Natural killer cell (primary cell): ENCODE data around the gene FNTB. TPM values are rescaled to one million over a fixed set of nuclear protein-coding genes. Genes with fewer than 3 reads are reported as not detected.

Experiments used
- ATAC-seq, 3 donors: fragments of 150-1000 bp in 2 of 3; fragments of 200-7000 bp in 1 of 3; cut with Tn5 transposase; 1 replicate in 1 of 3; 2 replicates in 2 of 3; pipeline ENCODE4 v1.10.0; 2021; ENCODE audit warnings: mild to moderate bottlenecking in 2 of 3, moderate library complexity in 2 of 3
- DNase-seq, 2 donors: peaks; one replicate each; pipeline versions ENCODE4 v3.0.0 to v3.0.0-alpha.2; 2013 to 2021; ENCODE audit warnings: mixed read lengths in 1 of 2
- H3K27ac ChIP-seq: one replicate; pipeline ENCODE4 v1.5.1; 2013; ENCODE audit warnings: mild to moderate bottlenecking, low read length
- H3K27me3 ChIP-seq: one replicate; pipeline ENCODE4 v1.6.1; 2013; ENCODE audit warnings: low read length; ENCODE audit not compliant: control insufficient read depth, insufficient read depth
- H3K36me3 ChIP-seq: one replicate; pipeline ENCODE4 v1.6.1; 2013; ENCODE audit warnings: low read length; ENCODE audit not compliant: control insufficient read depth, insufficient read depth
- H3K4me1 ChIP-seq: one replicate; pipeline ENCODE4 v1.6.1; 2013; ENCODE audit warnings: low read length; ENCODE audit not compliant: control insufficient read depth, insufficient read depth
- H3K4me3 ChIP-seq: one replicate; pipeline ENCODE4 v1.5.1; 2013; ENCODE audit warnings: low read length
- H3K9me3 ChIP-seq: one replicate; pipeline ENCODE4 v1.6.1; 2013; ENCODE audit warnings: low read length; ENCODE audit not compliant: control insufficient read depth, insufficient read depth
- H3K27ac Mint-ChIP-seq, 2 donors: one replicate each; pipeline ENCODE4 v1.8.0; 2022; ENCODE audit warnings: mild to moderate bottlenecking in 2 of 2, mixed read lengths in 2 of 2, moderate library complexity in 1 of 2
- H3K27me3 Mint-ChIP-seq, 2 donors: one replicate each; pipeline ENCODE4 v1.8.0; 2022; ENCODE audit warnings: low read depth in 2 of 2, mixed read lengths in 2 of 2
- H3K36me3 Mint-ChIP-seq: one replicate; pipeline ENCODE4 v1.8.0; 2022; ENCODE audit warnings: mixed read lengths
- H3K4me1 Mint-ChIP-seq, 2 donors: one replicate each; pipeline ENCODE4 v1.8.0; 2022; ENCODE audit warnings: mixed read lengths in 2 of 2
- H3K4me3 Mint-ChIP-seq: one replicate; pipeline ENCODE4 v1.8.0; 2022; ENCODE audit warnings: mild to moderate bottlenecking, moderate library complexity, mixed read lengths
- H3K9me3 Mint-ChIP-seq, 2 donors: one replicate each; pipeline ENCODE4 v1.8.0; 2022; ENCODE audit warnings: mixed read lengths in 2 of 2
- CTCF ChIP-seq: fragments of 200-600 bp; IDR thresholded peaks from one replicate; pipeline ENCODE4 v1.8.0; 2022; ENCODE audit warnings: antibody characterized with exemption
- WGBS: methylation state at CpG from one replicate; pipeline ENCODE4 v1.1.7; 2013; ENCODE audit warnings: missing lambda C conversion rate; ENCODE audit not compliant: insufficient coverage; 5-methylcytosine and 5-hydroxymethylcytosine counted together
- intact Hi-C: fragments of 100-400 bp; cut with micrococcal nuclease; formaldehyde crosslinking; loops from one replicate; pipeline ENCODE4 v1.14.2; 2022
- total RNA-seq, 4 donors: library from RNA; stranded (reverse); fragments of 120-200 nt in 1 of 4; gene quantifications; one replicate each; pipeline versions ENCODE4 v1.2.3 to v1.2.4, GENCODE V29; 2013 to 2022

FNTB gene
- total RNA-seq, 3 donors from 2014 or later (not counting 1 experiment from before 2014, with no cell fraction given): 4.0 to 8.7 (median 8.4) TPM

GRCh38 chr14:64970041-64970440 is 16.7 kb upstream of the FNTB start:
- H3K36me3 Mint-ChIP-seq: no peaks in the 10 kb centered on the region
- H3K27me3 Mint-ChIP-seq: no peaks in the 10 kb centered on the region
- Histone ChIP-seq H3K4me3 (no peak overlapping the region), H3K36me3 (no peaks in the 10 kb centered on the region), H3K27ac (no peak overlapping the region), H3K27me3 (peaks cover 3% of the 10 kb centered on the region), H3K4me1 (peaks cover 18% of the 10 kb centered on the region), H3K9me3 (no peaks in the 10 kb centered on the region)
- TF ChIP-seq CTCF: no peak
- H3K9me3 Mint-ChIP-seq: no peaks in the 10 kb centered on the region
- no peak overlapping the region for H3K4me3 Mint-ChIP-seq
- H3K4me1 Mint-ChIP-seq: peaks cover 0 to 16% of the 10 kb centered on the region in 2 donors
- DNase-seq (no peak), ATAC-seq (no peak)
- H3K27ac Mint-ChIP-seq: no peak overlapping the region
- 57% methylated on average over 3 of the region's 3 CpGs for WGBS
- intact Hi-C loops: no loop called here

- Histone ChIP-seq H3K9me3 (no peaks in the 10 kb centered on the region), H3K36me3 (no peaks in the 10 kb centered on the region), H3K4me3 (peak overlapping the region; percentile 42), H3K4me1 (peaks cover 18% of the 10 kb centered on the region), H3K27ac (no peak overlapping the region), H3K27me3 (peaks cover 3% of the 10 kb centered on the region)
- WGBS: 80% methylated on average over 8 of the region's 8 CpGs
- peaks cover 0 to 16% of the 10 kb centered on the region in 2 donors for H3K4me1 Mint-ChIP-seq
- no peaks in the 10 kb centered on the region for H3K9me3 Mint-ChIP-seq
- intact Hi-C loops: no loop called here
- H3K27ac Mint-ChIP-seq: peak overlapping the region in 1 of 2 donors; percentile 18
- DNase-seq (no peak), ATAC-seq (no peak)
- no peak for TF ChIP-seq CTCF
- H3K27me3 Mint-ChIP-seq: no peaks in the 10 kb centered on the region
- no peaks in the 10 kb centered on the region for H3K36me3 Mint-ChIP-seq
- H3K4me3 Mint-ChIP-seq: peak overlapping the region; percentile 67
Observed at GRCh38 chr14:64970776-64971477, 15.8 kb upstream of the FNTB start.

- Histone ChIP-seq H3K36me3 (no peaks in the 10 kb centered on the region), H3K27ac (no peak overlapping the region), H3K4me1 (peaks cover 18% of the 10 kb centered on the region), H3K4me3 (peak overlapping the region; percentile 42), H3K27me3 (peaks cover 3% of the 10 kb centered on the region), H3K9me3 (no peaks in the 10 kb centered on the region)
- H3K36me3 Mint-ChIP-seq: no peaks in the 10 kb centered on the region
- WGBS: 3% methylated on average over 29 of the region's 31 CpGs
- no peaks in the 10 kb centered on the region for H3K9me3 Mint-ChIP-seq
- ATAC-seq (no peak), DNase-seq (no peak)
- intact Hi-C loops: no loop called here
- no peak for TF ChIP-seq CTCF
- H3K4me1 Mint-ChIP-seq: peaks cover 0 to 16% of the 10 kb centered on the region in 2 donors
- peak overlapping the region; percentile 67 for H3K4me3 Mint-ChIP-seq
- H3K27me3 Mint-ChIP-seq: no peaks in the 10 kb centered on the region
- peak overlapping the region in 1 of 2 donors; percentile 18 for H3K27ac Mint-ChIP-seq
Observed at GRCh38 chr14:64971491-64971942, 15.2 kb upstream of the FNTB start.
